Measurements from ENCODE around the gene FGFR1OP2.

FGFR1OP2 gene

DNA sequence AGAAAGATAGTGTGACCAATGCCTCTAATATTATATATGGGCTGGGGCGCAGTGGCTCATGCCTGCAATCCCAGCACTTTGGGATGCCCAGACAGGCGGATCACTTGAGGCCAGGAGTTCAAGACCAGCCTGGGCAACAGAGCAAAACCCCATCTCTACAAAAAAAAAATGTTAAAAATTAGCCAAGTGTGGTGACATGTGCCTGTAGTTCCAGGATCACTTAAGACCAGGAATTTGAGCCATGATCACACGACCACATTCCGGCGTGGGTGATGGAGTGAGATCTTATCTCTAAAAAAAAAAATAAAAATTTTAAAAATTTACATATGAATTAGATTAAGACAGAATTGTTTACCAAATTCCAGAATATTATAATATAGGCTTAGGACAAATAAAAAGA lies 63.9 kb downstream of the FGFR1OP2 start:
- TF ChIP-seq POLR2A (IDR thresholded peaks at IDR 0.05; ENCODE audit: low read length) = no peak
- no peak for TF ChIP-seq GATA1 (IDR thresholded peaks at IDR 0.05; ENCODE audit: low read depth, low read length)
- no peak for DNase-seq

DNA sequence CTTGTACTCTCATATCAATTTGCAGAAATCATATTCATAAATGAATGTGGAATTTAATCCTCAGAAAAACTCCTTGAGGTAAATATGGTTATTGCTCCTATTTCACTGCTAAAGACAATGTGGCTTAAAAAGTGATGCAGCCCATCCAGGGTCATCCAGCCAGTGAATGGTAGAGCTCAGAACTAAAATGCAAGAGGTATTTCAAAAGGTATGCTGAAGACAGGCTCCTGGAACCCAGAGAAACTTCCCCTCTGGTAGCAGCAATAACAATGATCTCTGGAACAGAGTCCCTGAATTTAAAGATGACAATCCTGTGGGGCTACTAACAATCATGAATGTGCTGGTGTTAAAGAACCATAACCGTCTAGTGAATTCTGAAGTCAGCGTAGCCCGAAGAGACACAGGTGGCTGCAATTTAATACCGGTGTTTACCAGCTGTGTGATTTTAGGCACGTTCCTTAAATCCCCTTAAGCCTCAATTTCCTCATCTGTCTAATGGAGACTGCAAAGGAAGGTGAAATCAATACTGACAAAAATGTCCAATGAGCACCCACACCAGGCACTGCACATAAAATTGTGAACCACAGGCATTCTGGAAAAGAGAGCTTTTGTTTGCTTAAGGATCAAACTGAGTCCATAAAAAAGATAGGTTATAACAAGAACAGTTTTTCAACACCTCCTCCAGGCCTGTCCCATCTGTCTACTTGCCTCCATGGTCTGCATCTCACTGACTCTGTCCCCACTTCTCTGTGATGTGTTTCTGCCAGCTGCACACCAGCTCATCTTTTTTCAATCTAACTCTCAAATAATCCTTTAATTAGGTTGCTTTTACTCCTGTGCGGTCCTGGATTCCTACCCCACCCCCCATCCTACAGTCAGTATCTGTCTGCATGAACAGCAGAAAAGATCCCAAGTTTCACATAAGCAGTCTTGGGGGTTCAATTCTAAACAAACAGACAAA lies 65.4 kb downstream of the FGFR1OP2 start:
- no peak for TF ChIP-seq POLR2A (IDR thresholded peaks at IDR 0.05; ENCODE audit: low read length)
- TF ChIP-seq GATA1 (IDR thresholded peaks at IDR 0.05; ENCODE audit: low read depth, low read length) = no peak
- no peak for DNase-seq

DNA sequence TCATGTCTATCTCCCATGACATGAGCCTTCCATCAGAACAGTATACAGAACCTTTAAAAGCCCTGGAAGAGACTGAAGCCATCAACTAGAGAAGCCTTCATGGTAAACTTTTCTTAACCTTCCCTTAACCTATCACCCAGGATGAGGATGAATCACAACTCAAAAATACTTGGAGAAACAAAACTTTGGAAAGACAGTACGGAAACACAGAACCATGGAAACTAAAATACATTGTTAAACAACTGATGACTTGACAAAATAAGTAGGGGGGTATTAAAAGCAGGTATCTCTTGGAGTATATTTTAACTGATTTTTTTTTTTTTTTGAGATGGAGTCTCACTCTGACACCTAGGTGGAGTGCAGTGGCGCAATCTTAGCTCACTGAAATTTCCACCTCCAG lies 67.2 kb downstream of the FGFR1OP2 start:
- DNase-seq = no peak
- TF ChIP-seq GATA1 (IDR thresholded peaks at IDR 0.05; ENCODE audit: low read depth, low read length) (no peak), POLR2A (IDR thresholded peaks at IDR 0.05; ENCODE audit: low read length) (no peak)

DNA sequence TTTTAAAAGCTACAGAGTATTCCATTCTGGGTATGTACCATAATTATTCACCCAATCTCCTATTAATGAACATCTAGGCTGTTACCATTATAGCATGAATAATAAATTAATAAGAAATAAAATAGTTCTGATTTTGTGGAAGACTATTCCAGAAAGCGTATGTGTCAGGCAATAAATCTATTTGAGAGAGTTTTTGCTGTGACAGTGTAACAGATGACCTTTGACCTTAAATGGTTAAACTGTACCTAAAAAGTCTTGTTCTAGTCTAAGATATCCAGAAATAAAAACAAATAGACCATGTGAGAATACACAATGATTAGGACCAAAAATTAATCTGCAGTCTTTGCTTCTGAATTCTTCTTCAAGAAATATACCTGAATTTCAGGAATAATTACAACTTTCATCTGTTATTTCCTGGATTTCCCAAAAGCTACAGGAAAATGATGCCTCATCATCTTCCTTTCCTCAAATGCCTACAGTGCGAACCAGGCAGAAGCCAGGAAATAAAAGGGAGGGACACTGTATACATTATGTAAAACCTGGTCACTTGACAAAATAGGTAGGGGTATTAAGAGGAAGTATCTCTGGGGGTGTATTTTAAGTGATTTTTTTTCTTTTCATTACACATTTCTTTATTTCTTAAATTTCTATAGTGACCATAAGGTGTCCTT lies 68.7 kb downstream of the FGFR1OP2 start:
- DNase-seq = no peak
- TF ChIP-seq GATA1 (IDR thresholded peaks at IDR 0.05; ENCODE audit: low read depth, low read length) (no peak), POLR2A (IDR thresholded peaks at IDR 0.05; ENCODE audit: low read length) (no peak)

DNA sequence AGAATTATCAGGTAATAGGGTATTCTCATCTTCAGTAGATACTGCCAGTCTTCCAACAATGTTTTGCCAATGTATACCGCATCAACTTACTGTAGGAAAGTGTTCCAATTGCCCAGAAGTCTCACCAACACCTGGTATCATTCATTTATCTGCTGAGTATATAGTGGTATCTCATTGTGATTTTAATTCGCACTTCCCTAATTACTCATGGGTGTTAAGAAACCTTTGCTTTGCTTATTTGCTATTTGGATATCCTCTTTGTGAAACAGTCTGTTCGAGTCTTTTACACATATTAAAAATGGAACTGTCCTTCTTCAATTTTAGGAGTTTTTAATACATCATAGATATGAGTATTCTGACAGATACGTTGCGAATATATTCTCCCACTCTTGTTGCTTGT lies 69.8 kb downstream of the FGFR1OP2 start:
- TF ChIP-seq POLR2A (IDR thresholded peaks at IDR 0.05; ENCODE audit: low read length) (no peak), GATA1 (IDR thresholded peaks at IDR 0.05; ENCODE audit: low read depth, low read length) (no peak)
- no peak for DNase-seq

DNA sequence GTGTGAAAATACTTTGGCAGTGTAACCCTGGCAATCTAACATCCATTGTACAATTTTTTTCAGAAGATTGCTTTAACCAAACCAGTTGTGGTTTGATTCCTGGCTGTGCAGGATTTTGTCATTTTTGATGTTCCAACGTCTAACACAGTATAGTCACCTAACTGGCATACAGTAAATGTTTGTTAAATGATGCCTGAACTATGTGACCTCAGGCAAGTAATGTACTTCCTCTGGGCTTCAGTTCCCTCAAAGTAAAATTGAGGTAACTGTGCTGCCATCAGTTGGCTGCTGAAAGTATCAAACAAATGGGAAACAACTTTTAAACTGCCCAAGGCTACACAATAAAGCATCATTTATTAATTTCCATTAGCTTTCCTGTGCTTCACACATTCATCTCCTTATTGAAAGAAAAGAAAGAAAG lies 71.6 kb downstream of the FGFR1OP2 start:
- DNase-seq = peak; percentile 25 to 32
- TF ChIP-seq GATA1 (IDR thresholded peaks at IDR 0.05; ENCODE audit: low read depth, low read length) = no peak
- TF ChIP-seq POLR2A (IDR thresholded peaks at IDR 0.05; ENCODE audit: low read length) = no peak

DNA sequence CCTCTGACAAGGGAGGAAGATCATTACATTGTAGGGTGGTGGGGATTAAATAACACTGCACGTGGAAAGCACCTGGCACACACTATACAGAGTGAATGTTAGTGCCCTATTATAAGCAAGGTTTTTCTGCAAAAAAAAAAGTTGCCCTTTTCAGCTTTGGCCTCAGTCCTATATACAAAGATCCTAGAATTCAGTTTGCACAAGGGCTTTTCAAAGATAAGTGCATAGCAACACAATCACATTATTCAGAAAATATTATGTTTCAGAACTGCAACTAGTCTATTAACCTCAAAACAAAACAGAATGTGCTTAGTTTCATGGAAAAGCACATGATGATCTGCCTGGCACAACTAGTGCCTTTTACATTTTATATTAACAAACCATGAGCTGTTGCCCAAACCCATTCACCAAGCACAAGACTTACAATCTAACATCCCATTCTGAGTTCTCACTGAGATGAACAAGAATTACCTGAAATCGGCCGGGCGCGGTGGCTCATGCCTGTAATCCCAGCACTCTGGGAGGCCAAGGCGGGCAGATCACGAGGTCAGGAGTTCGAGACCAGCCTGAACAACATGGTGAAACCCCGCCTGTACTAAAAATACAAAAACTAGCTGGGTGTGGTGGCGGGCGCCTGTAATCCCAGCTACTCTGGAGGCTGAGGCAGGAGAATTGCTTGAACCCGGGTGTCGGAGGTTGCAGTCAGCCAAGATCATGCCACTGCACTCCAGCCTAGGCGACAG lies 74.1 kb downstream of the FGFR1OP2 start:
- peak in 1 of 2 experiments; percentile 10 for DNase-seq
- no peak for TF ChIP-seq POLR2A (IDR thresholded peaks at IDR 0.05; ENCODE audit: low read length)
- no peak for TF ChIP-seq GATA1 (IDR thresholded peaks at IDR 0.05; ENCODE audit: low read depth, low read length)

DNA sequence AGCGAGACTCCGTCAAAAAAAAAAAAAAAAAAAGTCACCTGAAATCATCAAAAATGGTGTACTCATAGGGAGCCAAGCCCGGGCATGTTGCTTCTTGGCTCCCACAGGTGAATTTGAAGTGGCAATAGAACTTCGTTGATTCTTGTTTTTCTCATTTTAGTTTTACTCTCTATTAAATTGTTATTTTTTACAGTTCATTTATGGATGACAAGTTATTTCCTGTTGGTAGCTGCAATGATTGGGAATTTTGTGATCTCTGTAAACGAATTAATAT lies 74.6 kb downstream of the FGFR1OP2 start:
- TF ChIP-seq GATA1 (IDR thresholded peaks at IDR 0.05; ENCODE audit: low read depth, low read length) = no peak
- DNase-seq = no peak

DNA sequence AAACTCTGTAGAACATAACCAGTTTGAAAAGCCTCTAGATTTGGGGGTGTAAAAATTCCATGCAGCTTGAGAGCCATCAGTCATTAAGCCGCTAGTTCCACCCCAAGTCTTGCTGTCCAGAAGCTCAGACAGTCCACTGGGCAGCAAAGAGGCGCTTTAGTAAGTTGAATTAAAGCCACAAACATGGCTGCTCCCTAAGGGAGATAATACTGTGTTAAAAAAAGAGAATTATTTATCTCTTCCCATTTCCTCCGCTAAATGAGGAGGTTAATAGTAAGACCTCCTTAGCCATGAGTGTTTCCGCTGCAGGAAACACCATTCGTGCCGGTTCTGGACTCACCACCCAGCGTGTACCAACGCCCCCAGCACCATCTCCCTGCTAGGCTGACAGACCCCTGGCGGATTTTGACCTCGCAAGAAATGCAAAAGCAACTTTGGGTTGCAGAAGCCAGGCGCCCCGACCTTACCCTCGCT lies 75.4 kb downstream of the FGFR1OP2 start:
- no peak for TF ChIP-seq GATA1 (IDR thresholded peaks at IDR 0.05; ENCODE audit: low read depth, low read length)
- TF ChIP-seq POLR2A (IDR thresholded peaks at IDR 0.05; ENCODE audit: low read length) = no peak

DNA sequence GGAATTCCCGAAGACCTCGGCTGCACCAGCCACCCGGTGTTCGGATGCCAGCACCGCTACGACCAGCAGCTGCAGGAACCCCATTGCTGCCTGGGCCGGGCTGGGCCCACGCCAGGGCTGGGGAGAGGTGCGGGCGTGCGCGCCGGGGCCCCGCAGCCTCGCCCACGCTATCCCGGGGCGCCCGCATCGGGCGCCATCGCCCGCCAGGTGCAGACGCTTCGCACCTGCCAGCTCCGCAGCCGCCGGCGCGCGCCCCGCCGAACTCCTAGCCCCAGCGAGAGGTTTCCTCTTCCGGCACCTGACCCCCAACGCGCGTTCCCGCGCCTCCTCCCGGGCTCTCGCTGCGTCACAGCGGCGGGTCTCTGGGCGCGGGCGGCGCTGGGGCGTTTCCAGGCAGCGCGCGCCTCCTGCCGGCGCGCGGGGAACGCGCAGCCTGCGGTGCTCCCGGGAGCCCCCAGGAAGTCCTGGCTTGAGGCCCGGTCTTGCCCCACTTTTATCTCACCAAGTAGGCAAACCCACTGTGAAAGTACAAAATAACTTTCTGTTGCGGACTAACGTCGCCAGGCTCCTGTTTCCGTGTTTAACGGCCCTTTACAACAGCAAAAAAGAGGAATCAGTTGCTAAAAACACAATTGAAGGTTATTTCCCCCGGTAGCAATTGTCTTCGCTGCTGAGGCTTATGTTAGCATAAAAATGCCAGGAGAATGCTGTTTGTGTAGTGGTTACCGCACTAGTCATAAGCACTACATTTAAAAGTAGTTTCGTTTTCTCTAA lies 76.0 kb downstream of the FGFR1OP2 start, which contains the start of gene TM7SF3:
Gene TM7SF3 (minus strand): TSS at position 300 of the 774 bp plus-strand sequence. CDS start 216 bp downstream, at position 84.
- TF ChIP-seq POLR2A (IDR thresholded peaks at IDR 0.05; ENCODE audit: low read length) (peak; percentile 91), GATA1 (IDR thresholded peaks at IDR 0.05; ENCODE audit: low read depth, low read length) (no peak)
- DNase-seq = peak; percentile 96 to 97

More for the DNA sequence above, 75.4 kb downstream of the FGFR1OP2 start:
- DNase-seq = peak; percentile 66 to 68

DNA sequence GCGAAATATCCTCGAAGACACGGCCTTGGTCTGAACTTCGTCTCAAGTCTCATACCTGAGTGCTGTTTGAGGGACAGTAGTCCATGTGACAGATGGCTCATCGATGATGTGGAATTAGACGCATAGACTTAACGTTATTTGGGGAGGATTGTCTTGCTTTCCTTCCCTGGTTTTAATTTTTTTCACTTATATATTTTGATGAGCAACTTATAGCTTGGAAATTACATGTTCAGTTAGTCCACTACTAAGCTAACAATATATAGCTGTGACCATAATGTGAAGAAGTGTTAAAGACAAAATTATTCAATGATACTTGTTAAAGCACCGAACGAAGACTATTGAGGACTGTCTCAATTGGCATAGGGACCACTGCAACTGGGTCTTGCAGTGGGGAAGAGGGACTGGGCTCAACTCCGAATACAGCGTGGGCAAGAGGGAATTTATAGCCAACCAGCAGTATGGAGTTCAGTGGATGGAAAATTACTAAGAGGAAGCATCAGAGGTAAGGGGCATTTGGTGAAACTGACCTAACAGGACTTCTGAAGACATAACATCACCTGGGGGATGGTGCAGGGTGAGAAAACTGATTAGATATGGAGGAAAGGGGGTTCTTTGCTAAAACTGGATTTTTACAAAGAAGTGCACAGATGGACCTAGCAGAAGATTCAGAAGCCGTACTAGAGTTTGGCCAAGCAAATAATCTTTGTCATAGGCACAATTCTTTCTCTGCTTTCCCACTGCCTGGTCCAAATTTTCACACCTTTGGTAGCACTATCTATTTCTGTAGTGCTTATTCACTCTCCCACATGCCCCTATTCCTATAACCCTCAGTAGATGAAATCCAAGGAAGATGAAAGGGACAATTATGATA lies 76.8 kb downstream of the FGFR1OP2 start:
- peak; percentile 50 to 69 for DNase-seq
- TF ChIP-seq POLR2A (IDR thresholded peaks at IDR 0.05; ENCODE audit: low read length) = peak; percentile 56
- no peak for TF ChIP-seq GATA1 (IDR thresholded peaks at IDR 0.05; ENCODE audit: low read depth, low read length)

DNA sequence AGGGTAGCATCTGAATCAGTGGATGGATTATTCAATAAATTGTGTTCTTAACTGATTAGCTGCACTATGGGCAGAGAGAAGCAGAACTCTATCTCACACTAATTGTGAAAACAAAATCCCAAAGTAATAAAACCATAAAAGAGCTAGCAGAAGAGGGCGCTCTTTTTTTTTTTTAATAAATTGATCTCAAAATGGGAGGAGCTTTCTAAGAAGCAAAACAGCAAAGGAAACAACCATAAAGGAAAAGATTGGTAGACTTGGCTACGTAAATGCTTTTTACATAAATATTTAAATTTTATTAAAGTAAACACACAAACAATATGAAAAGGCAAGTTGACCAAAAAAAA lies 77.4 kb downstream of the FGFR1OP2 start:
- TF ChIP-seq POLR2A (IDR thresholded peaks at IDR 0.05; ENCODE audit: low read length) (no peak), GATA1 (IDR thresholded peaks at IDR 0.05; ENCODE audit: low read depth, low read length) (no peak)
- peak; percentile 61 to 72 for DNase-seq
